SK-N-DZ (cell line): ENCODE measurements around the gene RPS24. TPM values are rescaled to one million over a fixed set of nuclear protein-coding genes. Genes with fewer than 3 reads are reported as not detected.
A peak's percentile ranks its signal among the peaks of the same experiment; 100 is the strongest.
"Not testable (repeated sequence)": the region's sequence is repeated elsewhere in the genome, so short reads cannot be mapped to it uniquely, and the experiment has no call there.

ENCODE experiments used
- DNase-seq: peaks from one replicate; pipeline ENCODE4 v3.0.0-alpha.2; 2015; ENCODE audit warnings: low spot score
- polyA plus RNA-seq, 2 experiments: library from polyadenylated mRNA; depleted of rRNA; stranded (reverse); fragments of >200 nt; gene quantifications; 2 replicates each; pipeline ENCODE4 v1.2.3, GENCODE V29; 2014

The RPS24 gene
- polyA plus RNA-seq (2014; cell fraction: cytosol; rRNA removed) = 6,363 and 6,437 TPM in 2 replicates
- 4,094 and 5,696 TPM in 2 replicates for polyA plus RNA-seq (2014; cell fraction: nucleus; rRNA removed)

DNA sequence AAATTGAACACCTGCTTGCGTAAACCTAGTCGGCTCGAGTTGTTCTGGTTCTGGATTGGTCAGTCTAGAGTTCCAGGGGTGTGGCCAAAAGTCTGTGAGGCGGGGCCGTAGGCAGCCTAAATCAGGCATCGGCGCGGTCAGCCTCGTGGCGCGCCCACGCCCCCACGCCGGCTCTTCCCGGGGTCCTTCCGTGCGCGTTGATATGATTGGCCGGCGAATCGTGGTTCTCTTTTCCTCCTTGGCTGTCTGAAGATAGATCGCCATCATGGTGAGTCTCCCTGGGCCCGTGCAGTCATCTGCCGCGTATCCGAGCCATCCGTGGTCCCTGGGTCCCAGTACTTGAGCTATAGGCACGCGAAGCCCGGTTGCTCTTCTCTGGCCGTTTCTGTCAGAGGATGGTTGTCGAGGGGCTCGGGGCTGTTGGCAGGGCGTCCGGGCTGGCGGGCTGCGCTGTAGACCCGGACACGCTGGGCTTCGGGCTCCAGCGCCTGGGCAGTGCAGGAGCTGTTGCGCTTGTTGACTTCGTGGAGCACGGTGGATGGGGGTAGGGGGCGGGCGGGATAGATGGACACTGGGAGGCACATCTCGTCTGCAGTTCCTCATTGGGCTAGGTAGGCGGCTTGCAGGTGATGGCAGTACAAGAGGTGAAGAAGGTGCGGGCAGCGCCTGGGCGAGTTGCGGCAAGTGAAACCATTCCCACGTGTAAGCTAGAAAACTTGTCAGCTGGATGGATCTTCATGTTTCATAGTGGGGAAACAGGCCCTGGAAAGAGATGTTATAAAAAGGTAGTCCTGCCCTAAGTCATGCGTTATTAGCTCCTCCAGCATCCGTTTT, at the start of gene RPS24:
Gene RPS24 (plus strand): TSS at position 227 of the 834 bp plus-strand sequence. CDS start 39 bp downstream, at position 266.
- DNase-seq = peak; percentile 97

- no peak for DNase-seq
Observed at GRCh38 chr10:77984986-77985385, 48.7 kb upstream of the RPS24 start.

DNA sequence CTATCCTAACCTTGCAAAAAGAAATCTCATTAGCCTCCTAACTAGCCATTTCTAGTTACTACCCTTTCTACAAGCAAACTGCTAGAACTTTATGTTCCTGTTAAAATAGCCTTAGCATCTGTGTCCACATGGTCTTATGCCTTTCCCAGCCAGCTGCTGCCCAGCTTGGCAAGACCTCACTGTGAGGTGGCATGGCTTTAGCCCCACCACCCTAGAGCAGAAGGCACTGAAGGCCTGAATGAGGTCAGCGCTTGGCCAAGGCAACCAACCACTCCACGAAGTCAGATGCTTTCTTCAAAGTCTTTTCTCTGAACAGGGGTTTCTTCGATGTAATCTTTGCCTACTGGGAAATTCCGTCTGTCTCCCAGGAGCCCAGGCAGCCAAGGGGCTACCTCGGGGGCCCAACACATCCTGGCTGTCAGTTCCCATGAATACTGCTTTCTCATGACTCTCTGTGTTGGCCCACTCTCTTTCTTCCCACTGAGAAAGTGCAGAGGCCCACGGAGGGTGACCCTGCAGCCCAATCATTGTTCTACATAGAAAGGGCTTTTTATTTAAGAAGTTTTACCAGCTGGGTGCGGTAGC, 45.9 kb upstream of the RPS24 start:
- no peak for DNase-seq

GRCh38 chr10:77989081-77989724, 44.5 kb upstream of the RPS24 start:
- no peak for DNase-seq

DNA sequence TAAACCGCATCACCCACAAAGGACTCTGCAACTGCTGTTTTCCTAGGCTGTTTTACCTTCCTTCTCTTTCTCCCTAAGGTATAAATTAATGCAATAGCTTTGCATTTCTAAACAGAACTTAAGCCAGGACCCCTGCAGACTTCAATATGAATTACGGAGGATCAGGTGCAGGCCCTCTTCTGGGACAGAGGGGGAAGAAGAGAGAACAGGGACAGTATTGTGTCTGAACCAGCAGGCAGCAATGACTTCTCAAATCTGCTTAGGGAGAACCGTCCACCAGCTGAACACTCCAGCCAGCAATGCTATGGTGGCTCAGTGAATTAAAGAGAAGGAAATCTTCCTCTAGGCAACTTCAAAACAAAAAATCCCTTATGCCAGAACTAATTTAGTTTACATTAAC, 40.0 kb upstream of the RPS24 start:
- DNase-seq = no peak

GRCh38 chr10:77998780-77999179, 34.9 kb upstream of the RPS24 start:
- DNase-seq = not testable (repeated sequence)

- no peak for DNase-seq
Observed at GRCh38 chr10:78000206-78000605, 33.5 kb upstream of the RPS24 start.

- DNase-seq = no peak
Observed at GRCh38 chr10:78000956-78001472, 32.6 kb upstream of the RPS24 start.

DNA sequence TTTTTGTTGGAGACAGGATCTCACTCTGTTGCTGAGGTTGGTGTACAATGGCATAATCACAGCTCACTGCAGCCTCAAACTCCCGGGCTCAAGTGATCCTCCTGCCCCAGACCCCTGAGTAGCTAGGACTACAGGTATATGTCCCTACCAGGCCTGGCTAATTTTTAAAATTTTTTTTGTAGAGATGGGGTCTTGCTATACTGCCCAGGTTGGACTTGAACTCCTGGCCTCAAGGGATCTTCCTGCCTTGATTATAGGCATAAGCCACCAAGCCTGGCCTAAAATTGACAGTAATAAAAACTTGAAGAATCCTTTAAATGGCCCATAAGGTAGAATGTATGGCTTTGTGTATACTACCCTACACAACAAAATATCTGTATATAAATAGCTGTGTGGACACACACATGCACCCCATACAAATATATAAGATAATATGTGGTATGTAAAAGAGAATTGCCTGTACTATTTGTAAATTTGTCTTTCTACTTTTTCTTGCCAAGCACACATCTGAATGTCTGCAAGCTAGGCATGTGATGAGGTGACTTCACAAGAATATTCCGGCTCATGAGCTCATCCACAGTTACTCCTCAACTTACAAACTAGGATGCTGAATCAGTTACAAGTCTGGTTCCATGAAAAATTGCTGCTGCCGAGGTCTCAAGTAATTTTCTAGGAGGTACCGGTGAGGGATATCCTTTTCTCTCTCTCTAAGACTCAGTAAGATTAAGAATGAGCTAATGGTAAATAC, 30.9 kb upstream of the RPS24 start:
- no peak for DNase-seq

- DNase-seq = no peak
Observed at GRCh38 chr10:78004215-78005026, 29.2 kb upstream of the RPS24 start.

DNA sequence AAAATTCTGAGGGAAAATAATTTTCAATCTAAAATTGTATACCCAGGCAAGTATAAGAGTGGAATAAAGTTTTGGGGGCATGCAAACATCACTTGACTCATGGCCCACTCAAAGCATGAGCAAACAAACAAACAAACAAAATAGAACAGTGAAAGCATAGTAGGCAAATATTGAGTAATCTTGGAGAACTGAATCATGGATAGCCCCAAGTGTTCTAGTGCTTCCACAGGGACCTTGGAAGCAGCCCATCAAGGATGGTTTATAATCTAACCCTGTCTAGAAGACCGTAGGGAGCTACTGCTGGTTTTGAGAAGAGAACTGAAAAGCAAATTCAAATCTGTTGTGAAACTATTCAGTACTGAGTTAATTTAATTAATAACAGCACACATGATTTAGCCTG, 26.5 kb upstream of the RPS24 start:
- DNase-seq = no peak

DNA sequence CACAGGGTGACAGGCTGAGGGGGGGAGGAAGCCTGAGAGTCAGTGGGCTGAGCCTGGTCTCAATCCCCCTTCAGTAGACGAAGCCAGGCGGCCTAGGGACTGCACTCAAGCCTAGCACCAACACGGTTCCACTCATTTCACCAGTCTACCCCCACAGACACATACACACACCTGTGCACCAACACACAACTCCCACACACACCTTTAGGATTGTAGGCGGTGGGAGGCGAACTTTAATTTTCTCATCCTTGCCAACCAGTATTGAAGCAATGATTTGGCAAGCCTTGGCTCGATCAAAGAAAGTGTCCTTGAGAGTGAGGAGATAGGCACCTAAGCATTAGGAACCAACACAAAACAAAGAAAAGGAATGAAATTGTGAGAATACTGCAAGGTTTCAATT, 24.0 kb upstream of the RPS24 start:
- no peak for DNase-seq

GRCh38 chr10:78010278-78010677, 23.4 kb upstream of the RPS24 start:
- DNase-seq = no peak

- DNase-seq = no peak
Observed at GRCh38 chr10:78011065-78011464, 22.6 kb upstream of the RPS24 start.

- no peak for DNase-seq
Observed at GRCh38 chr10:78013564-78013963, 20.1 kb upstream of the RPS24 start.

DNA sequence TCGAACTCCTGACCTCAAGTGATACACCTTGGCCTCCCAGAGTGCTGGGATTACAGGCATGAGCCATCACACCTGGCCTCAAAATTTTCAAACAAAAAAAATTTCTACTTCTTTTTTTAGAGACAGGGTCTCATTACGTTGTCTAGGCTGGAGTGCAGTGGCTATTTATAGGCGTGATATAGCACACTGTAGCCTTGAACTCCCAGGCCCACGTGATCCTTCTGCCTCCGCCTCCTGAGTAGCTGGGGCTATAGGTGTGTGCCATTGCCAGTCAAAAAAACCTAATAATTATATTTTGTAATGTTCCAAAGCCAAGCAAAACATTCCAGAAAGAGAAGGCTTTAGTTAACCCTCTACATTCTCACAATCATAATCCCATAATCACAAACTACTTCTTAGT, 18.1 kb upstream of the RPS24 start:
- no peak for DNase-seq

- DNase-seq = no peak
Observed at GRCh38 chr10:78017856-78018255, 15.8 kb upstream of the RPS24 start.

DNA sequence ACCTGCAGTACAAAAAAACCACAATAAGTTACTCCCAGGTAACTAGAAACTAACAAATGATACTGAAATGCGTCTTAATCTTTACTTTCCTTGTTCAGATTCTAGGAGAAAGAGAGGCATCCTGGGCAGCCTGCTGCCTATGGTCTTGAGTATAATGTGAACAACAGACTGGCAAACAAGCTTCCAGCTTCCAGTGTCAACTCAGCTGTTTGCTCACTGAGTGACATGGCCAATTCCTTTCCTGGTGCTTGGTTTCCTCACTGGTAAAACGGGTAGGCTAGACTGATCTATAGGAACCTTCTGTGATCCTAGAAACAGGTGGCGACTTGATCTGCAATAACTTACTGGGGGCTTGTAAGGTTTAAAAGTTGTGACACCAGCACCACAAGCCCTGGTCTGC, 14.4 kb upstream of the RPS24 start:
- no peak for DNase-seq

- no peak for DNase-seq
Observed at GRCh38 chr10:78021201-78021600, 12.5 kb upstream of the RPS24 start.

- DNase-seq = no peak
Observed at GRCh38 chr10:78023741-78024140, 9.9 kb upstream of the RPS24 start.
